KMS-11 (cell line): ENCODE measurements around the gene WDPCP.

ENCODE experiments used
- H2AFZ ChIP-seq: fragments of 200-600 bp; sonication (generic); 2 replicates; pipeline ENCODE4 v1.6.1; 2016; ENCODE audit warnings: antibody characterized with exemption, mixed run types, low read depth
- H3K27ac ChIP-seq: fragments of 200-600 bp; sonication (generic); 2 replicates; pipeline ENCODE4 v1.6.1; 2016; ENCODE audit warnings: mild to moderate bottlenecking, mixed run types
- H3K27me3 ChIP-seq: fragments of 200-600 bp; sonication (generic); 2 replicates; pipeline ENCODE4 v1.6.1; 2017; ENCODE audit warnings: mild to moderate bottlenecking, low read depth, mixed run types, moderate library complexity; ENCODE audit not compliant: insufficient read depth
- H3K36me3 ChIP-seq: fragments of 200-600 bp; sonication (generic); 2 replicates; pipeline ENCODE4 v1.6.1; 2017; ENCODE audit warnings: mild to moderate bottlenecking, mixed run types; ENCODE audit not compliant: insufficient read depth
- H3K4me1 ChIP-seq: fragments of 200-600 bp; sonication (generic); 2 replicates; pipeline ENCODE4 v1.6.1; 2016; ENCODE audit warnings: mild to moderate bottlenecking, low read depth, mixed run types; ENCODE audit not compliant: poor library complexity, severe bottlenecking
- H3K4me2 ChIP-seq: fragments of 200-600 bp; sonication (generic); 2 replicates; pipeline ENCODE4 v1.7.0; 2016; ENCODE audit warnings: mild to moderate bottlenecking, mixed run types
- H3K4me3 ChIP-seq: fragments of 200-600 bp; sonication (generic); IDR thresholded peaks from 2 replicates; pipeline ENCODE4 v1.6.1; 2017; ENCODE audit warnings: low read depth, low read length, mixed read lengths; ENCODE audit not compliant: insufficient read depth
- H3K79me2 ChIP-seq: fragments of 200-600 bp; sonication (generic); 2 replicates; pipeline ENCODE4 v1.6.1; 2016; ENCODE audit warnings: low read depth, mixed run types; ENCODE audit not compliant: insufficient read depth
- H3K9ac ChIP-seq: fragments of 200-600 bp; sonication (generic); 2 replicates; pipeline ENCODE4 v1.6.1; 2016; ENCODE audit warnings: mild to moderate bottlenecking, mixed run types
- H4K20me1 ChIP-seq: fragments of 200-600 bp; sonication (generic); 2 replicates; pipeline ENCODE4 v1.6.1; 2016; ENCODE audit warnings: mild to moderate bottlenecking, mixed run types; ENCODE audit not compliant: insufficient read depth
- CTCF ChIP-seq: fragments of 200-600 bp; sonication (generic); conservative IDR thresholded peaks from 2 replicates; pipeline ENCODE4 v1.6.1; 2017; ENCODE audit warnings: low read depth, mild to moderate bottlenecking, antibody characterized with exemption, low read length, moderate library complexity, mixed read lengths

Gene WDPCP

GRCh38 chr2:63530704-63531279 lies 57.5 kb downstream of the WDPCP start:
- H3K9ac ChIP-seq, result no peak overlapping the region
- H3K36me3 ChIP-seq, result no peaks in the 10 kb centered on the region
- H2AFZ ChIP-seq, result no peak overlapping the region

GRCh38 chr2:63525905-63526304 lies 62.4 kb downstream of the WDPCP start:
- H4K20me1 ChIP-seq, result no peaks in the 10 kb centered on the region
- H3K27me3 ChIP-seq, result no peaks in the 10 kb centered on the region
- no peak overlapping the region for H2AFZ ChIP-seq
- TF ChIP-seq CTCF, result no peak
- no peak overlapping the region for H3K4me3 ChIP-seq
- H3K9ac ChIP-seq, result no peak overlapping the region
- H3K27ac ChIP-seq, result no peak overlapping the region
- H3K4me2 ChIP-seq, result no peak overlapping the region
- H3K79me2 ChIP-seq, result no peaks in the 10 kb centered on the region
- no peaks in the 10 kb centered on the region for H3K36me3 ChIP-seq
- H3K4me1 ChIP-seq, result no peaks in the 10 kb centered on the region

More at GRCh38 chr2:63530704-63531279, 57.5 kb downstream of the WDPCP start:
- no peaks in the 10 kb centered on the region for H4K20me1 ChIP-seq
- H3K27ac ChIP-seq, result no peak overlapping the region
- no peaks in the 10 kb centered on the region for H3K4me1 ChIP-seq
- no peak overlapping the region for H3K4me3 ChIP-seq
- no peaks in the 10 kb centered on the region for H3K79me2 ChIP-seq
- no peaks in the 10 kb centered on the region for H3K27me3 ChIP-seq
- TF ChIP-seq CTCF, result no peak
- no peak overlapping the region for H3K4me2 ChIP-seq

GRCh38 chr2:63522950-63523349 lies 65.3 kb downstream of the WDPCP start:
- no peak overlapping the region for H3K4me3 ChIP-seq

GRCh38 chr2:63520793-63521192 lies 67.5 kb downstream of the WDPCP start:
- no peak for TF ChIP-seq CTCF
- Histone ChIP-seq H3K79me2 (no peaks in the 10 kb centered on the region), H3K36me3 (no peaks in the 10 kb centered on the region), H2AFZ (no peak overlapping the region), H3K4me3 (no peak overlapping the region), H4K20me1 (no peaks in the 10 kb centered on the region), H3K27ac (no peak overlapping the region), H3K4me2 (no peak overlapping the region), H3K27me3 (no peaks in the 10 kb centered on the region), H3K9ac (no peak overlapping the region), H3K4me1 (no peaks in the 10 kb centered on the region)

More at GRCh38 chr2:63522950-63523349, 65.3 kb downstream of the WDPCP start:
- no peaks in the 10 kb centered on the region for H3K79me2 ChIP-seq
- H2AFZ ChIP-seq, result no peak overlapping the region
- H3K9ac ChIP-seq, result no peak overlapping the region
- no peaks in the 10 kb centered on the region for H3K4me1 ChIP-seq
- H3K36me3 ChIP-seq, result no peaks in the 10 kb centered on the region
- H3K4me2 ChIP-seq, result no peak overlapping the region
- no peaks in the 10 kb centered on the region for H3K27me3 ChIP-seq
- no peak overlapping the region for H3K27ac ChIP-seq
- TF ChIP-seq CTCF, result no peak
- H4K20me1 ChIP-seq, result no peaks in the 10 kb centered on the region
